IMR-90 (cell line): ENCODE data around the gene MAP2. TPM values are rescaled to one million over a fixed set of nuclear protein-coding genes. Genes with fewer than 3 reads are reported as not detected.
A peak's percentile ranks its signal among the peaks of the same experiment; 100 is the strongest.

Experiments
- ATAC-seq: fragments of 200-7000 bp; cut with Tn5 transposase; 2 replicates; pipeline ENCODE4 v1.9.1; 2020; ENCODE audit warnings: low read depth, mild to moderate bottlenecking, moderate library complexity
- BruUV-seq: library from RNA; stranded (reverse); fragments of 400-500 nt; replicated peaks from 2 replicates; lab custom pipeline; 2021; lab: Mats Ljungman, UMichigan
- CTCF ChIA-PET: fragments of 300-600 bp; formaldehyde crosslinking; extraction: SDS; loops from one replicate; lab custom pipeline; 2021; ENCODE audit warnings: antibody characterized with exemption; lab: Yijun Ruan, JAX
- POLR2A ChIA-PET: fragments of 300-600 bp; sonication (Branson Sonifier 250); formaldehyde crosslinking; loops from one replicate; lab custom pipeline; 2022; ENCODE audit warnings: antibody characterized with exemption; ENCODE audit not compliant: unreplicated experiment; lab: Charles Lee
- DNase-seq: peaks from one replicate; pipeline ENCODE4 v3.0.0; 2013
- H2AFZ ChIP-seq: replicated peaks from 2 replicates; pipeline ENCODE3; 2013; ENCODE audit warnings: low read length, mild to moderate bottlenecking; ENCODE audit not compliant: poor library complexity
- H2AK5ac ChIP-seq: 2 replicates; pipeline ENCODE4 v1.6.1; 2013; ENCODE audit warnings: low read depth, low read length, inconsistent platforms
- H2AK9ac ChIP-seq: replicated peaks from 2 replicates; pipeline ENCODE3; 2013; ENCODE audit warnings: mild to moderate bottlenecking, low read depth, low read length, moderate library complexity; ENCODE audit not compliant: poor library complexity
- H2BK120ac ChIP-seq: 2 replicates; pipeline ENCODE4 v1.6.1; 2013; ENCODE audit warnings: low read depth, low read length, inconsistent platforms
- H2BK15ac ChIP-seq: 3 replicates; pipeline ENCODE4 v1.6.1; 2013; ENCODE audit warnings: low read depth, low read length, inconsistent platforms
- H2BK20ac ChIP-seq: 2 replicates; pipeline ENCODE4 v1.6.1; 2013; ENCODE audit warnings: low read depth, mild to moderate bottlenecking, inconsistent platforms, low read length, moderate library complexity
- H2BK5ac ChIP-seq: 2 replicates; pipeline ENCODE4 v1.6.1; 2013; ENCODE audit warnings: mild to moderate bottlenecking, low read depth, low read length, inconsistent platforms; ENCODE audit not compliant: poor library complexity, severe bottlenecking
- H3K14ac ChIP-seq: replicated peaks from 2 replicates; pipeline ENCODE4 v1.6.1; 2013; ENCODE audit warnings: low read depth, low read length, inconsistent platforms
- H3K18ac ChIP-seq: 2 replicates; pipeline ENCODE4 v1.6.1; 2013; ENCODE audit warnings: low read depth, low read length, control low read depth
- H3K23ac ChIP-seq: 2 replicates; pipeline ENCODE4 v1.6.1; 2013; ENCODE audit warnings: low read depth, low read length, inconsistent platforms
- H3K27ac ChIP-seq: 2 replicates; pipeline ENCODE4 v1.5.1; 2013; ENCODE audit warnings: mild to moderate bottlenecking, control low read depth, low read length; ENCODE audit not compliant: insufficient read depth
- H3K27me3 ChIP-seq: 2 replicates; pipeline ENCODE4 v1.6.1; 2013; ENCODE audit warnings: low read length; ENCODE audit not compliant: control insufficient read depth, insufficient read depth
- H3K36me3 ChIP-seq: 2 replicates; pipeline ENCODE4 v1.6.1; 2013; ENCODE audit warnings: low read length, mixed read lengths; ENCODE audit not compliant: control insufficient read depth, insufficient read depth
- H3K4ac ChIP-seq: 2 replicates; pipeline ENCODE4 v1.6.1; 2013; ENCODE audit warnings: low read depth, low read length, inconsistent platforms
- H3K4me1 ChIP-seq: 2 replicates; pipeline ENCODE4 v1.6.1; 2013; ENCODE audit warnings: low read length, mixed read lengths; ENCODE audit not compliant: control insufficient read depth, insufficient read depth
- H3K4me2 ChIP-seq: 2 replicates; pipeline ENCODE4 v1.6.1; 2013; ENCODE audit warnings: low read depth, mild to moderate bottlenecking, control low read depth, low read length, moderate library complexity
- H3K4me3 ChIP-seq: 2 replicates; pipeline ENCODE4 v1.5.1; 2013; ENCODE audit warnings: low read depth, mild to moderate bottlenecking, control low read depth, low read length, moderate library complexity; ENCODE audit not compliant: insufficient read depth
- H3K56ac ChIP-seq: 2 replicates; pipeline ENCODE4 v1.6.1; 2013; ENCODE audit warnings: low read length, inconsistent platforms; ENCODE audit not compliant: insufficient read depth; ENCODE audit errors: extremely low read depth
- H3K79me1 ChIP-seq, 2 experiments: 2 replicates each; pipeline ENCODE4 v1.6.1; 2013; ENCODE audit warnings: low read length in 2 of 2, inconsistent platforms in 1 of 2, low read depth in 1 of 2
- H3K9ac ChIP-seq: 2 replicates; pipeline ENCODE4 v1.6.1; 2013; ENCODE audit warnings: low read depth, low read length, control low read depth
- H3K9me1 ChIP-seq: 2 replicates; pipeline ENCODE4 v1.6.1; 2013; ENCODE audit warnings: low read length, inconsistent platforms; ENCODE audit not compliant: insufficient read depth
- H3K9me3 ChIP-seq: 2 replicates; pipeline ENCODE4 v1.6.1; 2013; ENCODE audit warnings: low read length; ENCODE audit not compliant: control insufficient read depth, insufficient read depth
- H4K20me1 ChIP-seq: 2 replicates; pipeline ENCODE4 v1.6.1; 2013; ENCODE audit warnings: low read length, inconsistent platforms; ENCODE audit not compliant: insufficient read depth
- H4K5ac ChIP-seq: 2 replicates; pipeline ENCODE4 v1.6.1; 2013; ENCODE audit warnings: mild to moderate bottlenecking, low read depth, low read length, control low read depth
- H4K8ac ChIP-seq, 2 experiments: 2 replicates each; pipeline ENCODE4 v1.6.1; 2013; ENCODE audit warnings: low read depth in 2 of 2, low read length in 2 of 2, control low read depth in 1 of 2, inconsistent platforms in 1 of 2
- H4K91ac ChIP-seq: 2 replicates; pipeline ENCODE4 v1.6.1; 2013; ENCODE audit warnings: low read depth, low read length, inconsistent platforms; ENCODE audit not compliant: insufficient read depth
- CEBPB ChIP-seq: IDR thresholded peaks from 2 replicates; pipeline ENCODE4 v1.6.1; 2012; ENCODE audit warnings: low read depth, low read length, improper control_type of control experiment
- CHD1 ChIP-seq: IDR thresholded peaks from 2 replicates; pipeline ENCODE4 v1.6.1; 2012; ENCODE audit warnings: low read depth, low read length, improper control_type of control experiment
- FOS ChIP-seq: fragments of 150-350 bp; IDR thresholded peaks from 2 replicates; pipeline ENCODE4 v1.6.1; 2016; ENCODE audit warnings: low read depth, low read length
- MXI1 ChIP-seq: IDR thresholded peaks from 2 replicates; pipeline ENCODE4 v1.6.1; 2012; ENCODE audit warnings: low read depth, mild to moderate bottlenecking, low read length, moderate library complexity, borderline replicate concordance
- NFE2L2 ChIP-seq: fragments of 150-350 bp; IDR thresholded peaks from 2 replicates; pipeline ENCODE4 v1.6.1; 2016; ENCODE audit warnings: low read depth, mild to moderate bottlenecking, low read length
- dilution Hi-C: fragments of 300-500 bp; cut with HindIII; formaldehyde crosslinking; loops from one replicate; pipeline ENCODE4 v1.14.3; 2018; ENCODE audit warnings: low sequenced_read_pairs; ENCODE audit not compliant: unreplicated experiment
- in situ Hi-C: fragments of 300-500 bp; cut with MboI; formaldehyde crosslinking; loops from 3 replicates; pipeline ENCODE4 v1.14.3; 2019; ENCODE audit warnings: low sequenced_read_pairs, inconsistent platforms, mixed read lengths
- intact Hi-C: fragments of 100-400 bp; cut with micrococcal nuclease; formaldehyde crosslinking; loops from 2 replicates; pipeline ENCODE4 v1.10.0; 2022
- polyA plus RNA-seq, 3 experiments: library from polyadenylated mRNA; depleted of rRNA; stranded (reverse); fragments of >200 nt; gene quantifications; 2 replicates each; pipeline ENCODE4 v1.2.3, GENCODE V29; 2012; ENCODE audit warnings: low replicate concordance in 1 of 3
- total RNA-seq: library from RNA; depleted of rRNA; stranded (reverse); fragments of >200 nt; gene quantifications from 2 replicates; pipeline ENCODE4 v1.2.3, GENCODE V29; 2012

Gene MAP2
- total and polyA plus RNA-seq, 2 of the 4 experiments (the other 2 are of a cell fraction), result 0.29 to 0.36 TPM

GRCh38 chr2:209496586-209496982 lies 72.7 kb downstream of the MAP2 start:
- no TSS peak for BruUV-seq
- H3K4me3 ChIP-seq, result no peak overlapping the region
- H3K36me3 ChIP-seq, result no peaks in the 10 kb centered on the region
- 0 out of 3 replicates have a peak overlapping the region, but pooled peaks have one; percentile 6 for H2BK15ac ChIP-seq
- H3K27ac ChIP-seq, result no peak overlapping the region
- intact Hi-C loops (loop anchor here (1.0 to 2.0 kb wide), 2 partner anchors 24 to 30 kb away; no protein-coding TSS in a partner anchor), dilution Hi-C loops (no loop called here), in situ Hi-C loops (no loop called here)
- peak overlapping the region; percentile 1; the same call in 1 of the 2 replicates for H3K18ac ChIP-seq
- no peaks in the 10 kb centered on the region for H3K79me1 ChIP-seq
- peak overlapping the region; percentile 10; the same call in 1 of the 2 replicates for H2BK120ac ChIP-seq
- peaks cover 6% of the 10 kb centered on the region for H3K9me3 ChIP-seq
- peaks cover 2% of the 10 kb centered on the region; the same call in 1 of the 2 replicates for H3K4me1 ChIP-seq
- H3K4me2 ChIP-seq, result no peak overlapping the region
- H3K14ac ChIP-seq, result no peak overlapping the region
- peak overlapping the region; percentile 10; the same call in 1 of the 2 replicates for H3K56ac ChIP-seq
- H2AK5ac ChIP-seq, result peak overlapping the region; percentile 49
- TF ChIP-seq FOS, result no peak
- no peak for TF ChIP-seq CHD1
- no peak for TF ChIP-seq NFE2L2
- TF ChIP-seq MXI1, result no peak
- TF ChIP-seq CEBPB, result peak; percentile 30; the same call in 1 of the 2 replicates
- no peak overlapping the region for H3K23ac ChIP-seq
- ChIA-PET CTCF (no interaction called here), POLR2A (no interaction called here)
- H2AFZ ChIP-seq, result no peak overlapping the region
- H4K5ac ChIP-seq, result no peak overlapping the region
- H2BK5ac ChIP-seq, result no peak overlapping the region
- DNase-seq (peak; percentile 40), ATAC-seq (no peak)
- H3K27me3 ChIP-seq, result no peaks in the 10 kb centered on the region
- no peak overlapping the region for H4K8ac ChIP-seq
- H4K20me1 ChIP-seq, result no peaks in the 10 kb centered on the region
- no peak overlapping the region; the same call in 1 of the 2 replicates for H4K91ac ChIP-seq
- H2BK20ac ChIP-seq, result 0 out of 2 replicates have a peak overlapping the region, but pooled peaks have one; percentile 6
- no peak overlapping the region for H2AK9ac ChIP-seq
- H3K4ac ChIP-seq, result no peak overlapping the region; the same call in 1 of the 2 replicates
- H3K9ac ChIP-seq, result no peak overlapping the region
- no peaks in the 10 kb centered on the region for H3K9me1 ChIP-seq
